K562 (cell line): ENCODE data around the gene GPT2. TPM values are rescaled to one million over a fixed set of nuclear protein-coding genes. Genes with fewer than 3 reads are reported as not detected.

Experiments used
- ATAC-seq: fragments of 200-7000 bp; cut with Tn5 transposase; 3 replicates; pipeline ENCODE4 v1.9.1; 2020; ENCODE audit warnings: moderate library complexity
- BruUV-seq: library from RNA; stranded (reverse); fragments of 400-500 nt; replicated peaks from 2 replicates; lab custom pipeline; 2021; lab: Mats Ljungman, UMichigan
- CTCF ChIA-PET: fragments of 300-600 bp; formaldehyde crosslinking; extraction: SDS; loops from one replicate; lab custom pipeline; 2021; ENCODE audit warnings: low intra/inter-chr PET ratio; lab: Yijun Ruan, JAX
- POLR2A ChIA-PET: fragments of 300-600, 350-650 bp; sonication (Branson Sonifier 250); formaldehyde crosslinking; extraction: SDS; loops from one replicate; lab custom pipeline; 2021; ENCODE audit warnings: antibody characterized with exemption, inconsistent platforms; lab: Yijun Ruan, JAX
- DNase-seq, 4 experiments: peaks; one replicate each; pipeline versions ENCODE4 v3.0.0 to v3.0.0-alpha.2; 2011 to 2018; ENCODE audit warnings: low spot score in 3 of 4, mixed read lengths in 3 of 4; ENCODE audit errors: extremely low read depth in 1 of 4
- FAIRE-seq: peaks from 2 replicates; lab custom pipeline; 2011; peaks lifted over from hg19 to GRCh38; lab: Jason Lieb, UNC
- H2AFZ ChIP-seq: 2 replicates; pipeline ENCODE4 v1.6.0; 2011; ENCODE audit warnings: low read depth, low read length, control low read depth, inconsistent platforms
- H3K27ac ChIP-seq: fragments of 200-600 bp; 3 replicates; pipeline ENCODE4 v1.8.0; 2011; ENCODE audit warnings: low read depth, mild to moderate bottlenecking, control low read depth, inconsistent platforms, low read length, moderate library complexity, mixed read lengths; ENCODE audit errors: extremely low read depth
- H3K27me3 ChIP-seq, 2 experiments: fragments of 300-600 bp in 1 of 2; 2 replicates in 1 of 2; 3 replicates in 1 of 2; pipeline versions ENCODE4 v1.6.0 to v1.8.0; 2011; ENCODE audit warnings: inconsistent platforms in 2 of 2, low read length in 2 of 2, mild to moderate bottlenecking in 1 of 2, mixed read lengths in 1 of 2, moderate library complexity in 1 of 2; ENCODE audit not compliant: control insufficient read depth in 2 of 2, insufficient read depth in 2 of 2
- H3K36me3 ChIP-seq: fragments of 300-600 bp; 3 replicates; pipeline ENCODE4 v1.8.0; 2011; ENCODE audit warnings: mild to moderate bottlenecking, low read length, inconsistent platforms; ENCODE audit not compliant: control insufficient read depth, insufficient read depth
- H3K4me1 ChIP-seq, 2 experiments: fragments of 200-600 bp in 1 of 2; replicated peaks in 1 of 2; 2 replicates in 1 of 2; 3 replicates in 1 of 2; pipeline versions ENCODE4 v1.5.1 to v1.8.0; 2011; ENCODE audit warnings: inconsistent platforms in 2 of 2, low read length in 2 of 2, mild to moderate bottlenecking in 1 of 2, mixed read lengths in 1 of 2, moderate library complexity in 1 of 2; ENCODE audit not compliant: control insufficient read depth in 2 of 2, insufficient read depth in 2 of 2
- H3K4me2 ChIP-seq: 2 replicates; pipeline ENCODE4 v1.6.1; 2011; ENCODE audit warnings: low read length, control low read depth, inconsistent platforms, mixed read lengths; ENCODE audit not compliant: insufficient read depth
- H3K4me3 ChIP-seq: fragments of 200-600 bp; sonication (generic), shearing (Covaris generic); 2 replicates; pipeline ENCODE4 v1.5.1; 2016; ENCODE audit warnings: control low read depth, inconsistent platforms
- H3K79me2 ChIP-seq: fragments of 200-600 bp; 3 replicates; pipeline ENCODE4 v1.8.0; 2011; ENCODE audit warnings: low read length, inconsistent platforms; ENCODE audit not compliant: control insufficient read depth, insufficient read depth
- H3K9ac ChIP-seq, 2 experiments: 2 replicates each; pipeline versions ENCODE4 v1.6.0 to v1.6.1; 2011; ENCODE audit warnings: low read depth in 2 of 2, low read length in 2 of 2, control low read depth in 1 of 2, inconsistent platforms in 1 of 2, mild to moderate bottlenecking in 1 of 2, mixed read lengths in 1 of 2; ENCODE audit not compliant: insufficient read depth in 1 of 2
- H3K9me1 ChIP-seq: one replicate; pipeline ENCODE4 v1.6.0; 2011; ENCODE audit warnings: inconsistent platforms, mild to moderate bottlenecking, low read length, moderate library complexity; ENCODE audit not compliant: control insufficient read depth, insufficient read depth
- H3K9me3 ChIP-seq: replicated peaks from 2 replicates; pipeline ENCODE4 v1.5.1; 2011; ENCODE audit warnings: low read depth, low read length, inconsistent platforms; ENCODE audit not compliant: control insufficient read depth, insufficient read depth
- H4K20me1 ChIP-seq: replicated peaks from 2 replicates; pipeline ENCODE4 v1.6.1; 2011; ENCODE audit warnings: low read length, inconsistent platforms, mixed read lengths; ENCODE audit not compliant: control insufficient read depth, insufficient read depth
- ARNT ChIP-seq, 2 experiments: fragments of 450-650 bp; IDR thresholded peaks; 2 replicates each; pipeline ENCODE4 v1.6.1; 2016; ENCODE audit warnings: mild to moderate bottlenecking in 1 of 2
- CCNT2 ChIP-seq: IDR thresholded peaks from 2 replicates; pipeline ENCODE4 v1.6.1; 2011; ENCODE audit warnings: borderline replicate concordance, low read depth, mild to moderate bottlenecking, moderate library complexity, mixed read lengths, low read length; ENCODE audit not compliant: insufficient read length; ENCODE audit errors: extremely low read depth
- CREB1 ChIP-seq, 2 experiments: sonication (generic) in 1 of 2; formaldehyde crosslinking in 1 of 2; IDR thresholded peaks; 2 replicates each; pipeline versions ENCODE4 v1.6.1 to v1.8.0; 2012 to 2022; ENCODE audit warnings: inconsistent platforms in 1 of 2, mild to moderate bottlenecking in 1 of 2, missing genetic modification reagents in 1 of 2, moderate library complexity in 1 of 2
- DNMT1 ChIP-seq: fragments of 450-650 bp; IDR thresholded peaks from 2 replicates; pipeline ENCODE4 v1.6.1; 2016; ENCODE audit warnings: antibody characterized with exemption, mild to moderate bottlenecking
- EHMT2 ChIP-seq: fragments of 450-650 bp; IDR thresholded peaks from 2 replicates; pipeline ENCODE4 v1.6.1; 2018; ENCODE audit warnings: antibody characterized with exemption
- FOS ChIP-seq: IDR thresholded peaks from 3 replicates; pipeline ENCODE4 v1.6.1; 2011; ENCODE audit not compliant: insufficient read length; ENCODE audit errors: extremely low read depth
- KHSRP ChIP-seq: fragments of 450-650 bp; IDR thresholded peaks from 2 replicates; pipeline ENCODE4 v1.6.1; 2017
- MAFK ChIP-seq: IDR thresholded peaks from 2 replicates; pipeline ENCODE4 v1.6.1; 2011; ENCODE audit warnings: low read length, improper control_type of control experiment
- MTF1 ChIP-seq: fragments of 250-450 bp; sonication (Bioruptor Pico); IDR thresholded peaks from 2 replicates; pipeline ENCODE4 v1.9.0; 2021; ENCODE audit warnings: moderate library complexity, mild to moderate bottlenecking, inconsistent platforms, borderline replicate concordance
- NR1H2 ChIP-seq: sonication (generic); formaldehyde crosslinking; IDR thresholded peaks from 2 replicates; pipeline ENCODE4 v1.4.0; 2020; ENCODE audit warnings: mild to moderate bottlenecking, missing genetic modification reagents
- SMARCA4 ChIP-seq: fragments of 450-650 bp; IDR thresholded peaks from 2 replicates; pipeline ENCODE4 v1.6.1; 2016
- ZC3H4 ChIP-seq: sonication (generic); formaldehyde crosslinking; IDR thresholded peaks from 2 replicates; pipeline ENCODE4 v1.9.0; 2021; ENCODE audit warnings: missing genetic modification reagents, borderline replicate concordance
- ZKSCAN3 ChIP-seq: fragments of 250-450 bp; sonication (Bioruptor Pico); IDR thresholded peaks from 2 replicates; pipeline ENCODE4 v1.4.0; 2020
- ZNF23 ChIP-seq: fragments of 250-450 bp; sonication (Bioruptor Pico); IDR thresholded peaks from 2 replicates; pipeline ENCODE4 v1.4.0; 2020; ENCODE audit warnings: mild to moderate bottlenecking
- ZNF586 ChIP-seq: fragments of 450-650 bp; formaldehyde crosslinking; conservative IDR thresholded peaks from 2 replicates; pipeline ENCODE4 v1.4.0; 2020; ENCODE audit warnings: mild to moderate bottlenecking, moderate library complexity
- ZNF707 ChIP-seq: fragments of 250-450 bp; sonication (Bioruptor Pico); conservative IDR thresholded peaks from 2 replicates; pipeline ENCODE4 v1.8.0; 2022; ENCODE audit warnings: inconsistent platforms, mild to moderate bottlenecking, moderate library complexity
- WGBS: fragments of 100-300 bp; shearing (Covaris generic); methylation state at CpG from one replicate; pipeline ENCODE4 v1.1.6; 2016; ENCODE audit warnings: low coverage, mixed read lengths; ENCODE audit not compliant: insufficient coverage; ENCODE audit errors: missing lambda C conversion rate; 5-methylcytosine and 5-hydroxymethylcytosine counted together
- in situ Hi-C: fragments of 300-500 bp; cut with MboI; formaldehyde crosslinking; loops from 4 replicates; pipeline ENCODE4 v1.15.0; 2018; ENCODE audit warnings: inconsistent platforms, mixed read lengths
- intact Hi-C: fragments of 100-400 bp; cut with micrococcal nuclease; formaldehyde crosslinking; loops from 2 replicates; pipeline ENCODE4 v1.14.2; 2022
- polyA plus RNA-seq, 8 experiments: library from polyadenylated mRNA; depleted of rRNA in 4 of 8; stranded (reverse) in 5 of 8; unstranded in 3 of 8; fragments of >200 nt; fragmentation: Nextera tagmentation in 2 of 8; fragmentation: Illumina TruSeq in 1 of 8; extraction: Ambion mirVana in 2 of 8; extraction: Trizol in 1 of 8; gene quantifications; 2 replicates each; pipeline versions ENCODE4 v1.2.1 to v1.2.3, GENCODE V29; 2011 to 2014; ENCODE audit warnings: inconsistent platforms in 1 of 8, missing spikeins in 1 of 8
- total RNA-seq, 7 experiments: library from RNA; depleted of rRNA in 6 of 7; stranded (reverse); fragments of >200 nt in 6 of 7; fragmentation: Illumina TruSeq in 2 of 7; extraction: Trizol in 2 of 7; gene quantifications; 2 replicates each; pipeline versions ENCODE4 v1.2.1 to v1.2.3, GENCODE V29; 2011 to 2021; ENCODE audit warnings: low replicate concordance in 1 of 7
- TF ChIP-seq, protein P1 (sequence below): fragments of 450-650 bp; formaldehyde crosslinking; IDR thresholded peaks from 2 replicates; pipeline ENCODE4 v1.4.0; 2020; ENCODE audit warnings: mild to moderate bottlenecking, mixed read lengths
- TF ChIP-seq, protein P2 (sequence below): fragments of 450-650 bp; formaldehyde crosslinking; IDR thresholded peaks from 2 replicates; pipeline ENCODE4 v1.4.0; 2022; ENCODE audit warnings: missing genetic modification characterization
- TF ChIP-seq, protein P3 (sequence below): fragments of 450-650 bp; conservative IDR thresholded peaks from 2 replicates; pipeline ENCODE4 v1.6.1; 2016; ENCODE audit warnings: missing genetic modification characterization, low read depth, mild to moderate bottlenecking, missing compliant biosample characterization, moderate library complexity

Gene GPT2
- total and polyA plus RNA-seq, 9 of the 15 experiments (the other 6 are each of a cell fraction or from before 2014, with no cell fraction given) = 0.79 to 14.4 (median 5.8) TPM

DNA sequence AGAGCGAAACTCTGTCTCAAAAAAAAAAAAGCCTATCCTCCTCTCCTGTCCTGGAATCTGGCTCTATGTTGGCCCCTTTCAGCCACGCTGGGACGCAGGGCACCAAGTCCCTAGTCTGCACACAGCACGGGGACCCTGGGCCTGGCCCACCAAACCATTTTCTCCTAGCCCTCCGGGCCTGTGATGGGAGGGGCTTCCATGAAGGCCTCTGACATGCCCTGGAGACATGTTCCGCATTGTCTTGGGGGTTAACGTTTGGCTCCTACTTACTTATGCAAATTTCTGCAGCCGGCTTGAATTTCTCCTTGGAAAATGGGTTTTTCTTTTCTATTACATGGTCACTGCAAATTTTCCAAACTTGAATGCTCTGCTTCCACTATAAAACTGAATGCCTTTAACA is 12.6 kb upstream of the GPT2 start:
- ATAC-seq = no peak
- intact Hi-C loops = no loop called here
- 49% methylated on average over 8 of the region's 8 CpGs for WGBS

DNA sequence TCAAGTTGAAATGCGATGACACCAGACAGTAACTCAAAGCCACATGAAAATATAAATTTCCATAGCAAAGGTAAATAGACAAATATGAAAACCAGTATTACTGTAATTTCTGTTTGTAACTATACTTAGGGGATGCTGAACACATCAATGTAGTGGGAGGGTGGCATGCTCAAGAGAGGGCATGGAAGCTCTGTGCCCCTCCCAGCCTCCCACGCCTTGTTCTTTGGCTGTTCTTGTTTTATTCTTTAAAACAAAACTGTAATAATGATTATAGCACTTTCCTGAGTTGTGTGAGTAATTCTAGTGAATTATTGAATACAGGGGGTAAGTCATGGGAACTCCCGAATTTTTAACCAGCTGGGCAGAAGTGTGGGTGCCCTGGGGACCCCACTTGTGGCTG is 11.0 kb upstream of the GPT2 start:
- BruUV-seq = no TSS peak
- Histone ChIP-seq H3K79me2 (no peaks in the 10 kb centered on the region), H4K20me1 (no peaks in the 10 kb centered on the region), H2AFZ (no peak overlapping the region), H3K27me3 (no peaks in the 10 kb centered on the region), H3K4me2 (no peak overlapping the region), H3K27ac (no peak overlapping the region), H3K9me3 (no peaks in the 10 kb centered on the region), H3K36me3 (no peaks in the 10 kb centered on the region), H3K4me3 (no peak overlapping the region), H3K9me1 (no peaks in the 10 kb centered on the region), H3K9ac (no peak overlapping the region), H3K4me1 (no peaks in the 10 kb centered on the region; a peak in 1 of 5 replicates)
- no peak for ATAC-seq
- in situ Hi-C loops = no loop called here
- no peak for FAIRE-seq
- CTCF ChIA-PET = no interaction called here
- WGBS = 54% methylated on average over 3 of the region's 3 CpGs
- no peak for DNase-seq
- intact Hi-C loops = no loop called here
- POLR2A ChIA-PET = interaction anchor here (0.9 to 1.0 kb wide), 2 partner anchors 21 to 31 kb away, joined by 3 to 5 read pairs; no protein-coding TSS in a partner anchor
- TF ChIP-seq CCNT2 (no peak), ZKSCAN3 (CRISPR knock-in tag) (no peak), ZNF23 (no peak), MTF1 (CRISPR knock-in tag) (no peak), ZNF707 (no peak), SMARCA4 (no peak), EHMT2 (no peak)
- TF ChIP-seq, protein P1, sequence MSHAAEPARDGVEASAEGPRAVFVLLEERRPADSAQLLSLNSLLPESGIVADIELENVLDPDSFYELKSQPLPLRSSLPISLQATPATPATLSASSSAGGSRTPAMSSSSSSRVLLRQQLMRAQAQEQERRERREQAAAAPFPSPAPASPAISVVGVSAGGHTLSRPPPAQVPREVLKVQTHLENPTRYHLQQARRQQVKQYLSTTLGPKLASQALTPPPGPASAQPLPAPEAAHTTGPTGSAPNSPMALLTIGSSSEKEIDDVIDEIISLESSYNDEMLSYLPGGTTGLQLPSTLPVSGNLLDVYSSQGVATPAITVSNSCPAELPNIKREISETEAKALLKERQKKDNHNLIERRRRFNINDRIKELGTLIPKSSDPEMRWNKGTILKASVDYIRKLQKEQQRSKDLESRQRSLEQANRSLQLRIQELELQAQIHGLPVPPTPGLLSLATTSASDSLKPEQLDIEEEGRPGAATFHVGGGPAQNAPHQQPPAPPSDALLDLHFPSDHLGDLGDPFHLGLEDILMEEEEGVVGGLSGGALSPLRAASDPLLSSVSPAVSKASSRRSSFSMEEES (CRISPR knock-in tag) = no peak
- TF ChIP-seq, protein P2, sequence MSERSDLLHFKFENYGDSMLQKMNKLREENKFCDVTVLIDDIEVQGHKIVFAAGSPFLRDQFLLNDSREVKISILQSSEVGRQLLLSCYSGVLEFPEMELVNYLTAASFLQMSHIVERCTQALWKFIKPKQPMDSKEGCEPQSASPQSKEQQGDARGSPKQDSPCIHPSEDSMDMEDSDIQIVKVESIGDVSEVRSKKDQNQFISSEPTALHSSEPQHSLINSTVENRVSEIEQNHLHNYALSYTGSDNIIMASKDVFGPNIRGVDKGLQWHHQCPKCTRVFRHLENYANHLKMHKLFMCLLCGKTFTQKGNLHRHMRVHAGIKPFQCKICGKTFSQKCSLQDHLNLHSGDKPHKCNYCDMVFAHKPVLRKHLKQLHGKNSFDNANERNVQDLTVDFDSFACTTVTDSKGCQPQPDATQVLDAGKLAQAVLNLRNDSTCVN = no peak

More for the DNA sequence above, 12.6 kb upstream of the GPT2 start:
- no peak overlapping the region for H3K4me3 ChIP-seq
- no peaks in the 10 kb centered on the region for H3K79me2 ChIP-seq
- no peak overlapping the region for H3K9ac ChIP-seq
- H3K4me2 ChIP-seq = no peak overlapping the region
- ChIA-PET POLR2A (no interaction called here), CTCF (no interaction called here)
- H3K9me1 ChIP-seq = no peaks in the 10 kb centered on the region
- TF ChIP-seq ZC3H4 (CRISPR knock-in tag) (no peak), ZNF586 (CRISPR knock-in tag) (no peak), MAFK (no peak), CREB1 (IDR thresholded peaks at IDR 0.05) (no peak), CREB1 (CRISPR knock-in tag; IDR thresholded peaks at IDR 0.05) (no peak), FOS (no peak), KHSRP (no peak), DNMT1 (no peak), NR1H2 (CRISPR knock-in tag) (no peak), ARNT (IDR thresholded peaks at IDR 0.05) (no peak)
- TF ChIP-seq, protein P3, sequence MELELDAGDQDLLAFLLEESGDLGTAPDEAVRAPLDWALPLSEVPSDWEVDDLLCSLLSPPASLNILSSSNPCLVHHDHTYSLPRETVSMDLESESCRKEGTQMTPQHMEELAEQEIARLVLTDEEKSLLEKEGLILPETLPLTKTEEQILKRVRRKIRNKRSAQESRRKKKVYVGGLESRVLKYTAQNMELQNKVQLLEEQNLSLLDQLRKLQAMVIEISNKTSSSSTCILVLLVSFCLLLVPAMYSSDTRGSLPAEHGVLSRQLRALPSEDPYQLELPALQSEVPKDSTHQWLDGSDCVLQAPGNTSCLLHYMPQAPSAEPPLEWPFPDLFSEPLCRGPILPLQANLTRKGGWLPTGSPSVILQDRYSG = no peak
- FAIRE-seq (no peak), DNase-seq (no peak)
- BruUV-seq = no TSS peak
- H4K20me1 ChIP-seq = no peaks in the 10 kb centered on the region
- in situ Hi-C loops = no loop called here
- no peaks in the 10 kb centered on the region for H3K27me3 ChIP-seq
- H3K4me1 ChIP-seq = no peaks in the 10 kb centered on the region; a peak in 1 of 5 replicates
- no peaks in the 10 kb centered on the region for H3K9me3 ChIP-seq
- no peak overlapping the region; the same call in 1 of the 2 replicates for H2AFZ ChIP-seq
- no peaks in the 10 kb centered on the region for H3K36me3 ChIP-seq
- H3K27ac ChIP-seq = no peak overlapping the region
